Vagina (tissue), 2 donors: ENCODE data around the gene NXNL2.

Experiments
- CTCF ChIP-seq, 3 experiments: fragments of 450-650 bp in 2 of 3; fragments of 200-600 bp in 1 of 3; sonication (generic) in 1 of 3; IDR thresholded peaks; one replicate each; pipeline ENCODE4 v1.5.1; 2017 to 2019; ENCODE audit warnings: antibody characterized with exemption in 3 of 3, mild to moderate bottlenecking in 2 of 3, moderate library complexity in 2 of 3
- POLR2AphosphoS5 ChIP-seq, 2 donors: sonication (generic); formaldehyde crosslinking; IDR thresholded peaks; one replicate each; pipeline ENCODE4 v1.9.0; 2017; ENCODE audit warnings: antibody characterized with exemption in 2 of 2, mild to moderate bottlenecking in 2 of 2, low read depth in 1 of 2; ENCODE audit not compliant: insufficient read depth in 1 of 2

- TF ChIP-seq CTCF (IDR thresholded peaks at IDR 0.05): no peak
- TF ChIP-seq POLR2AphosphoS5 (IDR thresholded peaks at IDR 0.05; ENCODE audit: insufficient read depth in 1 of 2, low read depth in 1 of 2): no peak
Observed at GRCh38 chr9:88536951-88537760, 2.2 kb downstream of the NXNL2 start.
